HepG2 (cell line): ENCODE data around the gene BRD1. TPM values are rescaled to one million over a fixed set of nuclear protein-coding genes. Genes with fewer than 3 reads are reported as not detected.

Experiments
- BRCA1 ChIP-seq: sonication (generic); formaldehyde crosslinking; IDR thresholded peaks from 2 replicates; pipeline ENCODE4 v1.4.0; 2020; ENCODE audit warnings: missing genetic modification reagents
- CAMTA2 ChIP-seq: sonication (generic); formaldehyde crosslinking; IDR thresholded peaks from 2 replicates; pipeline ENCODE4 v1.4.0; 2020; ENCODE audit warnings: mild to moderate bottlenecking, missing genetic modification reagents, borderline replicate concordance
- EED ChIP-seq: sonication (generic); formaldehyde crosslinking; IDR thresholded peaks from 2 replicates; pipeline ENCODE4 v1.5.0; 2020; ENCODE audit warnings: mild to moderate bottlenecking, missing genetic modification reagents
- HNRNPLL ChIP-seq: fragments of 200-400 bp; formaldehyde crosslinking; IDR thresholded peaks from 2 replicates; pipeline ENCODE4 v1.6.1; 2017; ENCODE audit warnings: mild to moderate bottlenecking, low read depth, low read length; ENCODE audit not compliant: poor library complexity, severe bottlenecking
- HOXA5 ChIP-seq: sonication (generic); formaldehyde crosslinking; IDR thresholded peaks from 2 replicates; pipeline ENCODE4 v1.4.0; 2020; ENCODE audit warnings: missing genetic modification reagents
- KDM2A ChIP-seq: sonication (generic); formaldehyde crosslinking; IDR thresholded peaks from 2 replicates; pipeline ENCODE4 v1.4.0; 2020; ENCODE audit warnings: low read depth, missing genetic modification reagents, borderline replicate concordance
- KLF16 ChIP-seq, 2 experiments: sonication (generic) in 1 of 2; formaldehyde crosslinking in 1 of 2; IDR thresholded peaks; 2 replicates each; pipeline versions ENCODE4 v1.6.1 to v1.8.0; 2016 to 2023; ENCODE audit warnings: missing genetic modification reagents in 2 of 2, missing compliant biosample characterization in 1 of 2
- NFATC3 ChIP-seq: sonication (generic); formaldehyde crosslinking; IDR thresholded peaks from 2 replicates; pipeline ENCODE4 v1.5.1; 2020; ENCODE audit warnings: mild to moderate bottlenecking, missing genetic modification reagents
- PAF1 ChIP-seq: IDR thresholded peaks from 2 replicates; pipeline ENCODE4 v1.6.1; 2016; ENCODE audit warnings: missing genetic modification reagents, missing compliant biosample characterization
- POLR2AphosphoS5 ChIP-seq: IDR thresholded peaks from 2 replicates; pipeline ENCODE4 v1.6.1; 2012; ENCODE audit warnings: low read depth, low read length
- SIX1 ChIP-seq: sonication (generic); formaldehyde crosslinking; IDR thresholded peaks from 2 replicates; pipeline ENCODE4 v1.4.0; 2020; ENCODE audit warnings: missing genetic modification reagents, borderline replicate concordance
- WIZ ChIP-seq: sonication (generic); formaldehyde crosslinking; IDR thresholded peaks from 2 replicates; pipeline ENCODE4 v1.5.1; 2020; ENCODE audit warnings: mild to moderate bottlenecking, missing genetic modification reagents
- ZBTB25 ChIP-seq: IDR thresholded peaks from 2 replicates; pipeline ENCODE4 v1.6.1; 2018; ENCODE audit warnings: missing genetic modification reagents
- ZBTB8A ChIP-seq: sonication (generic); formaldehyde crosslinking; IDR thresholded peaks from 2 replicates; pipeline ENCODE4 v1.4.0; 2020; ENCODE audit warnings: mild to moderate bottlenecking, low read depth, missing genetic modification reagents, borderline replicate concordance
- ZFP37 ChIP-seq: sonication (generic); formaldehyde crosslinking; IDR thresholded peaks from 2 replicates; pipeline ENCODE4 v1.4.0; 2020; ENCODE audit warnings: missing genetic modification reagents, borderline replicate concordance
- ZKSCAN5 ChIP-seq: sonication (generic); formaldehyde crosslinking; IDR thresholded peaks from 2 replicates; pipeline ENCODE4 v1.5.1; 2020; ENCODE audit warnings: mild to moderate bottlenecking, missing genetic modification reagents
- ZKSCAN8 ChIP-seq: IDR thresholded peaks from 2 replicates; pipeline ENCODE4 v1.6.1; 2016; ENCODE audit warnings: borderline replicate concordance, missing genetic modification reagents, missing compliant biosample characterization
- ZMYM2 ChIP-seq: sonication (generic); formaldehyde crosslinking; IDR thresholded peaks from 2 replicates; pipeline ENCODE4 v1.8.0; 2022; ENCODE audit warnings: mild to moderate bottlenecking, missing genetic modification reagents
- ZNF121 ChIP-seq: sonication (generic); formaldehyde crosslinking; IDR thresholded peaks from 2 replicates; pipeline ENCODE4 v1.5.0; 2020; ENCODE audit warnings: mild to moderate bottlenecking, missing genetic modification reagents
- ZNF317 ChIP-seq: sonication (generic); formaldehyde crosslinking; IDR thresholded peaks from 2 replicates; pipeline ENCODE4 v1.5.0; 2020; ENCODE audit warnings: mild to moderate bottlenecking, missing genetic modification reagents
- ZNF354B ChIP-seq: sonication (generic); formaldehyde crosslinking; IDR thresholded peaks from 2 replicates; pipeline ENCODE4 v1.8.0; 2022; ENCODE audit warnings: mild to moderate bottlenecking, missing genetic modification reagents
- ZNF572 ChIP-seq: sonication (generic); formaldehyde crosslinking; IDR thresholded peaks from 2 replicates; pipeline ENCODE4 v1.5.1; 2020; ENCODE audit warnings: mild to moderate bottlenecking, missing genetic modification reagents
- ZNF639 ChIP-seq: conservative IDR thresholded peaks from 2 replicates; pipeline ENCODE4 v1.6.1; 2018; ENCODE audit warnings: missing genetic modification reagents
- ZNF768 ChIP-seq: sonication (generic); formaldehyde crosslinking; IDR thresholded peaks from 2 replicates; pipeline ENCODE4 v1.4.0; 2020; ENCODE audit warnings: missing genetic modification reagents
- ZSCAN20 ChIP-seq: sonication (generic); formaldehyde crosslinking; IDR thresholded peaks from 2 replicates; pipeline ENCODE4 v1.4.0; 2020; ENCODE audit warnings: missing genetic modification reagents, mild to moderate bottlenecking, borderline replicate concordance
- polyA plus RNA-seq, 8 experiments: library from polyadenylated mRNA; depleted of rRNA in 3 of 8; stranded (reverse) in 7 of 8; unstranded in 1 of 8; fragments of >200 nt; fragmentation: Illumina TruSeq in 4 of 8; extraction: Trizol in 4 of 8; gene quantifications; 2 replicates each; pipeline versions ENCODE4 v1.2.1 to v1.2.3, GENCODE V29; 2011 to 2016; ENCODE audit warnings: low read depth in 4 of 8, missing spikeins in 1 of 8, mixed read lengths in 1 of 8; ENCODE audit not compliant: insufficient read depth in 1 of 8
- total RNA-seq, 5 experiments: library from RNA; depleted of rRNA; stranded (reverse); fragments of >200 nt; fragmentation: Illumina TruSeq; extraction: Trizol; gene quantifications; 2 replicates each; pipeline ENCODE4 v1.2.3, GENCODE V29; 2016; ENCODE audit warnings: low read depth in 1 of 5

The BRD1 gene
- total and polyA plus RNA-seq, 2 of the 13 experiments (the other 11 are each of a cell fraction or from before 2014, with no cell fraction given), result 5.1 to 12.0 TPM

- no peak for TF ChIP-seq ZMYM2 (CRISPR knock-in tag)
- TF ChIP-seq ZFP37 (CRISPR knock-in tag), result no peak
- no peak for TF ChIP-seq HOXA5 (CRISPR knock-in tag)
- TF ChIP-seq BRCA1 (CRISPR knock-in tag), result no peak
- no peak for TF ChIP-seq POLR2AphosphoS5
- TF ChIP-seq HNRNPLL, result peak; percentile 37
- no peak for TF ChIP-seq CAMTA2
- TF ChIP-seq ZBTB8A (CRISPR knock-in tag), result no peak
- 0 out of 2 replicates have a peak, but pooled peaks have one; percentile 34 for TF ChIP-seq KDM2A (CRISPR knock-in tag)
- no peak for TF ChIP-seq KLF16 (CRISPR knock-in tag; IDR thresholded peaks at IDR 0.05)
- TF ChIP-seq ZNF639 (CRISPR knock-in tag), result no peak
- no peak for TF ChIP-seq ZSCAN20 (CRISPR knock-in tag)
- TF ChIP-seq ZNF768, result peak; percentile 13; the same call in 1 of the 2 replicates
- no peak for TF ChIP-seq ZKSCAN8 (CRISPR knock-in tag)
- no peak for TF ChIP-seq ZNF121
- TF ChIP-seq PAF1, result no peak
- no peak for TF ChIP-seq ZKSCAN5 (CRISPR knock-in tag)
- TF ChIP-seq ZNF354B (CRISPR knock-in tag), result no peak
- no peak for TF ChIP-seq SIX1
- no peak for TF ChIP-seq WIZ (CRISPR knock-in tag)
- no peak for TF ChIP-seq ZNF572 (CRISPR knock-in tag)
- TF ChIP-seq EED, result no peak
- TF ChIP-seq ZNF317 (CRISPR knock-in tag), result no peak
- no peak for TF ChIP-seq ZBTB25 (CRISPR knock-in tag)
- 0 out of 2 replicates have a peak, but pooled peaks have one; percentile 41 for TF ChIP-seq NFATC3 (CRISPR knock-in tag)
- TF ChIP-seq, all 625 proteins: peak for 9
Observed at GRCh38 chr22:49724893-49725489, 102.7 kb downstream of the BRD1 start (continued).
